HCT116 (cell line): Measurements from ENCODE around the gene ZDHHC21. TPM values are rescaled to one million over a fixed set of nuclear protein-coding genes. Genes with fewer than 3 reads are reported as not detected.

Experiments used
- ATAC-seq: fragments of 200-7000 bp; cut with Tn5 transposase; 2 replicates; pipeline ENCODE4 v1.9.1; 2020; ENCODE audit warnings: mild to moderate bottlenecking, moderate library complexity
- BruUV-seq: library from RNA; stranded (reverse); fragments of 400-500 nt; replicated peaks from 2 replicates; lab custom pipeline; 2021; lab: Mats Ljungman, UMichigan
- CTCF ChIA-PET: fragments of 300-600 bp; sonication (Branson Sonifier 250); formaldehyde crosslinking; loops from one replicate; lab custom pipeline; 2021; ENCODE audit warnings: antibody characterized with exemption; lab: Charles Lee
- POLR2A ChIA-PET: fragments of 300-600, 350-600 bp; sonication (Branson Sonifier 250); formaldehyde crosslinking; loops from one replicate; lab custom pipeline; 2021; ENCODE audit warnings: antibody characterized with exemption; lab: Charles Lee
- RAD21 ChIA-PET, 2 experiments: fragments of 300-600 bp; sonication (Branson Sonifier 250); formaldehyde crosslinking; loops; one replicate each; lab custom pipeline; 2023; ENCODE audit warnings: low total read pairs in 2 of 2; ENCODE audit not compliant: uncharacterized antibody in 2 of 2, unreplicated experiment in 2 of 2, low non-redundant PET in 1 of 2; lab: Charles Lee
- DNase-seq: peaks from one replicate; pipeline ENCODE4 v3.0.0-alpha.2; 2010; ENCODE audit warnings: low read depth, low spot score
- H2AFZ ChIP-seq: fragments of 200-600 bp; shearing (Covaris generic), sonication (generic); 2 replicates; pipeline ENCODE4 v1.6.1; 2017; ENCODE audit warnings: low read depth, mixed run types, mixed read lengths, antibody characterized with exemption, low read length; ENCODE audit not compliant: poor library complexity, severe bottlenecking
- H3K27ac ChIP-seq: 2 replicates; pipeline ENCODE4 v1.5.1; 2012; ENCODE audit warnings: low read depth, low read length
- H3K27me3 ChIP-seq: fragments of 200-600 bp; sonication (generic); 2 replicates; pipeline ENCODE4 v1.6.1; 2016; ENCODE audit warnings: mixed run types, low read length, mixed read lengths; ENCODE audit not compliant: insufficient read depth
- H3K36me3 ChIP-seq, 2 experiments: fragments of 200-500 bp in 1 of 2; fragments of 200-600 bp in 1 of 2; sonication (Bioruptor generic) in 1 of 2; sonication (generic) in 1 of 2; 2 replicates each; pipeline versions ENCODE4 v1.5.1 to v1.6.1; 2014 to 2016; ENCODE audit warnings: low read length in 2 of 2, inconsistent platforms in 1 of 2, mixed read lengths in 1 of 2, mixed run types in 1 of 2; ENCODE audit not compliant: insufficient read depth in 2 of 2, control insufficient read depth in 1 of 2
- H3K4me1 ChIP-seq, 2 experiments: fragments of 200-600 bp in 1 of 2; sonication (generic) in 1 of 2; 2 replicates each; pipeline versions ENCODE4 v1.5.1 to v1.6.1; 2012 to 2017; ENCODE audit warnings: low read length in 2 of 2, inconsistent platforms in 1 of 2, mild to moderate bottlenecking in 1 of 2, mixed read lengths in 1 of 2, mixed run types in 1 of 2, moderate library complexity in 1 of 2; ENCODE audit not compliant: insufficient read depth in 2 of 2, control insufficient read depth in 1 of 2
- H3K4me2 ChIP-seq: fragments of 200-600 bp; sonication (generic); 2 replicates; pipeline ENCODE4 v1.6.1; 2017; ENCODE audit warnings: mixed run types, low read length, mixed read lengths
- H3K4me3 ChIP-seq, 2 experiments: fragments of 200-600 bp in 1 of 2; sonication (generic) in 1 of 2; replicated peaks in 1 of 2; 2 replicates each; pipeline ENCODE4 v1.5.1; 2011 to 2016; ENCODE audit warnings: low read length in 2 of 2, control low read depth in 1 of 2, low read depth in 1 of 2, mild to moderate bottlenecking in 1 of 2, mixed read lengths in 1 of 2, mixed run types in 1 of 2
- H3K79me2 ChIP-seq: fragments of 200-600 bp; sonication (generic); 2 replicates; pipeline ENCODE4 v1.6.1; 2017; ENCODE audit warnings: mild to moderate bottlenecking, mixed run types, low read length, moderate library complexity, mixed read lengths; ENCODE audit not compliant: insufficient read depth
- H3K9ac ChIP-seq: fragments of 200-600 bp; sonication (generic); 2 replicates; pipeline ENCODE4 v1.6.1; 2016; ENCODE audit warnings: low read length, mixed read lengths
- H3K9me2 ChIP-seq: fragments of 200-600 bp; sonication (generic), shearing (Covaris generic); 2 replicates; pipeline ENCODE4 v1.6.1; 2017; ENCODE audit warnings: mixed run types, mild to moderate bottlenecking, moderate library complexity; ENCODE audit not compliant: insufficient read depth
- H3K9me3 ChIP-seq, 2 experiments: fragments of 200-500 bp in 1 of 2; fragments of 200-600 bp in 1 of 2; sonication (Bioruptor generic) in 1 of 2; sonication (generic) in 1 of 2; 2 replicates each; pipeline ENCODE4 v1.6.1; 2014 to 2017; ENCODE audit warnings: low read length in 2 of 2, mixed read lengths in 2 of 2, inconsistent platforms in 1 of 2, low read depth in 1 of 2, mild to moderate bottlenecking in 1 of 2, mixed run types in 1 of 2, moderate library complexity in 1 of 2; ENCODE audit not compliant: control insufficient read depth in 1 of 2, insufficient read depth in 1 of 2
- H4K20me1 ChIP-seq: fragments of 200-600 bp; sonication (generic), shearing (Covaris generic); 2 replicates; pipeline ENCODE4 v1.6.1; 2017; ENCODE audit warnings: mixed run types, mild to moderate bottlenecking, moderate library complexity; ENCODE audit not compliant: insufficient read depth
- CBX3 ChIP-seq: IDR thresholded peaks from 2 replicates; pipeline ENCODE4 v1.6.1; 2012; ENCODE audit warnings: low read depth
- ELF1 ChIP-seq: IDR thresholded peaks from 2 replicates; pipeline ENCODE4 v1.6.1; 2012; ENCODE audit warnings: low read depth, borderline replicate concordance
- EZH2 ChIP-seq: fragments of 200-600 bp; sonication (generic); IDR thresholded peaks from 2 replicates; pipeline ENCODE4 v1.6.1; 2017; ENCODE audit warnings: antibody characterized with exemption, mixed run types
- EZH2phosphoT487 ChIP-seq: fragments of 200-600 bp; IDR thresholded peaks from 2 replicates; pipeline ENCODE4 v1.6.1; 2018; ENCODE audit warnings: antibody characterized with exemption, borderline replicate concordance
- FOSL1 ChIP-seq: IDR thresholded peaks from 2 replicates; pipeline ENCODE4 v1.6.1; 2012; ENCODE audit warnings: low read depth
- JUND ChIP-seq: IDR thresholded peaks from 2 replicates; pipeline ENCODE4 v1.6.1; 2012
- POLR2A ChIP-seq: IDR thresholded peaks from 2 replicates; pipeline ENCODE4 v1.7.0; 2011; ENCODE audit warnings: borderline replicate concordance; ENCODE audit not compliant: insufficient read depth, insufficient read length; ENCODE audit errors: extremely low read depth
- TCF7L2 ChIP-seq: IDR thresholded peaks from 2 replicates; pipeline ENCODE4 v1.7.0; 2011; ENCODE audit warnings: borderline replicate concordance, inconsistent platforms; ENCODE audit not compliant: insufficient read depth, insufficient read length; ENCODE audit errors: extremely low read depth
- ZBTB33 ChIP-seq: IDR thresholded peaks from 2 replicates; pipeline ENCODE4 v1.6.1; 2011; ENCODE audit warnings: mild to moderate bottlenecking, low read length, moderate library complexity; ENCODE audit not compliant: insufficient replicate concordance; ENCODE audit errors: extremely low read depth
- ZNF274 ChIP-seq: fragments of 200-500 bp; sonication (Bioruptor generic); IDR thresholded peaks from 2 replicates; pipeline ENCODE4 v1.6.1; 2014; ENCODE audit warnings: mild to moderate bottlenecking, low read depth, low read length, inconsistent platforms
- intact Hi-C: fragments of 100-400 bp; cut with micrococcal nuclease; formaldehyde crosslinking; loops from 2 replicates; pipeline ENCODE4 v1.10.0; 2022
- total RNA-seq: library from RNA; stranded (reverse); gene quantifications from one replicate; pipeline ENCODE4 v1.2.1, GENCODE V29; 2021; ENCODE audit not compliant: unreplicated experiment

Gene ZDHHC21
- total RNA-seq, 1 experiment from 2014 or later = 5.9 TPM

GRCh38 chr9:14654932-14655331 is 38.3 kb downstream of the ZDHHC21 start:
- POLR2A ChIA-PET = interaction anchor here (0.6 kb wide), 1 partner anchor 1620 kb away, joined by 3 read pairs; no protein-coding TSS in a partner anchor
- Histone ChIP-seq H3K9ac (no peak overlapping the region), H3K4me3 (no peak overlapping the region), H4K20me1 (no peaks in the 10 kb centered on the region), H3K79me2 (no peaks in the 10 kb centered on the region), H3K4me1 (no peaks in the 10 kb centered on the region), H3K9me3 (peaks cover 4 to 11% of the 10 kb centered on the region in 2 experiments; a peak in 2 of 4 replicates), H3K36me3 (no peaks in the 10 kb centered on the region; a peak in 1 of 4 replicates), H3K27me3 (no peaks in the 10 kb centered on the region), H3K4me2 (no peak overlapping the region), H3K9me2 (no peaks in the 10 kb centered on the region), H2AFZ (no peak overlapping the region), H3K27ac (no peak overlapping the region)
- no TSS peak for BruUV-seq
- intact Hi-C loops = loop anchor here (5.0 kb wide), 1 partner anchor 38 kb away; no protein-coding TSS in a partner anchor
- CTCF ChIA-PET = no interaction called here
- RAD21 ChIA-PET = no interaction called here
- TF ChIP-seq CBX3 (peak; percentile 72; the same call in 1 of the 2 replicates), EZH2 (no peak), POLR2A (no peak), TCF7L2 (no peak), FOSL1 (no peak), JUND (no peak), ZBTB33 (no peak), EZH2phosphoT487 (no peak)
- DNase-seq (no peak), ATAC-seq (no peak)

GRCh38 chr9:14653511-14653910 is 39.7 kb downstream of the ZDHHC21 start:
- TF ChIP-seq ZNF274 (no peak), ELF1 (no peak)
- H3K9me2 ChIP-seq = no peaks in the 10 kb centered on the region
- H4K20me1 ChIP-seq = no peaks in the 10 kb centered on the region
- peaks cover 4 to 11% of the 10 kb centered on the region in 2 experiments; a peak in 2 of 4 replicates for H3K9me3 ChIP-seq
- no peaks in the 10 kb centered on the region for H3K79me2 ChIP-seq
- DNase-seq = no peak
- no peaks in the 10 kb centered on the region for H3K4me1 ChIP-seq
- H3K27ac ChIP-seq = no peak overlapping the region
- ChIA-PET RAD21 (no interaction called here), POLR2A (no interaction called here), CTCF (interaction anchor here (1.2 kb wide), 1 partner anchor 8 kb away, joined by 8 read pairs; no protein-coding TSS in a partner anchor)
- H3K4me3 ChIP-seq = no peak overlapping the region
- no peak for ATAC-seq
- intact Hi-C loops = loop anchor here (5.0 kb wide), 1 partner anchor 36 kb away; no protein-coding TSS in a partner anchor
- no TSS peak for BruUV-seq
- no peaks in the 10 kb centered on the region; a peak in 1 of 4 replicates for H3K36me3 ChIP-seq
- no peaks in the 10 kb centered on the region for H3K27me3 ChIP-seq
- no peak overlapping the region for H3K9ac ChIP-seq
- H3K4me2 ChIP-seq = no peak overlapping the region
- H2AFZ ChIP-seq = no peak overlapping the region
